VCaP (cell line): ENCODE data around the gene XRCC1.

Source experiments
- H3K27ac ChIP-seq: fragments of 450-650 bp; 2 replicates; pipeline ENCODE4 v1.5.1; 2017
- CTCF ChIP-seq: fragments of 450-650 bp; conservative IDR thresholded peaks from 2 replicates; pipeline ENCODE4 v1.5.1; 2017; ENCODE audit warnings: mild to moderate bottlenecking, moderate library complexity

XRCC1 gene

GRCh38 chr19:43545981-43546380 lies 29.3 kb downstream of the XRCC1 start:
- no peak for TF ChIP-seq CTCF
- no peak overlapping the region for H3K27ac ChIP-seq

GRCh38 chr19:43545276-43545675 lies 30.1 kb downstream of the XRCC1 start:
- TF ChIP-seq CTCF: no peak
- no peak overlapping the region for H3K27ac ChIP-seq

- TF ChIP-seq CTCF: no peak
- H3K27ac ChIP-seq: no peak overlapping the region
Observed at GRCh38 chr19:43544077-43544476, 31.2 kb downstream of the XRCC1 start.

- TF ChIP-seq CTCF: no peak
- no peak overlapping the region for H3K27ac ChIP-seq
Observed at GRCh38 chr19:43541920-43542650, 33.2 kb downstream of the XRCC1 start.

- no peak for TF ChIP-seq CTCF
- no peak overlapping the region for H3K27ac ChIP-seq
Observed at GRCh38 chr19:43540381-43540780, 34.9 kb downstream of the XRCC1 start.

- H3K27ac ChIP-seq: no peak overlapping the region
- TF ChIP-seq CTCF: no peak
Observed at GRCh38 chr19:43538922-43539321, 36.4 kb downstream of the XRCC1 start.

- peak overlapping the region; percentile 94; the same call in 1 of the 2 replicates for H3K27ac ChIP-seq
- peak; percentile 68 for TF ChIP-seq CTCF
Observed at GRCh38 chr19:43534816-43535761, 40.2 kb downstream of the XRCC1 start.
